Esophagus squamous epithelium (tissue), 4 donors: Measurements from ENCODE around the gene COLQ.

ENCODE experiments used
- POLR2A ChIP-seq, 4 donors: fragments of 450-650 bp; IDR thresholded peaks; one replicate each; pipeline ENCODE4 v1.6.1; 2017; ENCODE audit warnings: antibody characterized with exemption in 4 of 4, mild to moderate bottlenecking in 4 of 4, moderate library complexity in 3 of 4
- TF ChIP-seq, protein P1 (sequence below), 6 experiments: fragments of 450-650 bp in 4 of 6; fragments of 200-600 bp in 2 of 6; sonication (generic) in 2 of 6; IDR thresholded peaks; one replicate each; pipeline ENCODE4 v1.5.1; 2016 to 2019; ENCODE audit warnings: antibody characterized with exemption in 6 of 6, mild to moderate bottlenecking in 4 of 6, moderate library complexity in 4 of 6

DNA sequence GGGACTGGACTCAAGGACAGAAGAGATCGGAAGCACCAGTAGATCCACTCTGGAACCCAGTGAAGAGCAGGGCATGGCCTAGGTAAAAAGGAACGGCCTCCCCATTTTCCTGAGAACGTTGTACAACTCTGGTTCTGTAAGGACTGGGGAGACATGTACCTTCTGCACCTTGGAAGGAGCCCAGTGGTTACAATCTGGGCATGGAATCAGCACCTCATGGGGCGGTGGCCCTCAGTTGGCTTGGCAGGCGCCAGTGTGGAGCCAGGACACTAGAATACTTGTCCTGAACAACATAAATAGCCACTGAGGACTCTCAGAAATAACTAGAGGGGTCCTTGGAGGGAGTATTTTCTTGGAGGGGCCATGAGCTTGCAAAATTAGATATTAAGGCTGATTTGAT is 68.5 kb downstream of the COLQ start:
- TF ChIP-seq, protein P1, sequence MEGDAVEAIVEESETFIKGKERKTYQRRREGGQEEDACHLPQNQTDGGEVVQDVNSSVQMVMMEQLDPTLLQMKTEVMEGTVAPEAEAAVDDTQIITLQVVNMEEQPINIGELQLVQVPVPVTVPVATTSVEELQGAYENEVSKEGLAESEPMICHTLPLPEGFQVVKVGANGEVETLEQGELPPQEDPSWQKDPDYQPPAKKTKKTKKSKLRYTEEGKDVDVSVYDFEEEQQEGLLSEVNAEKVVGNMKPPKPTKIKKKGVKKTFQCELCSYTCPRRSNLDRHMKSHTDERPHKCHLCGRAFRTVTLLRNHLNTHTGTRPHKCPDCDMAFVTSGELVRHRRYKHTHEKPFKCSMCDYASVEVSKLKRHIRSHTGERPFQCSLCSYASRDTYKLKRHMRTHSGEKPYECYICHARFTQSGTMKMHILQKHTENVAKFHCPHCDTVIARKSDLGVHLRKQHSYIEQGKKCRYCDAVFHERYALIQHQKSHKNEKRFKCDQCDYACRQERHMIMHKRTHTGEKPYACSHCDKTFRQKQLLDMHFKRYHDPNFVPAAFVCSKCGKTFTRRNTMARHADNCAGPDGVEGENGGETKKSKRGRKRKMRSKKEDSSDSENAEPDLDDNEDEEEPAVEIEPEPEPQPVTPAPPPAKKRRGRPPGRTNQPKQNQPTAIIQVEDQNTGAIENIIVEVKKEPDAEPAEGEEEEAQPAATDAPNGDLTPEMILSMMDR (IDR thresholded peaks at IDR 0.05): no peak
- TF ChIP-seq POLR2A (IDR thresholded peaks at IDR 0.05): no peak
